SK-N-SH (cell line): ENCODE data around the gene TEX264.

Source experiments
- CHD2 ChIP-seq: fragments of 150-350 bp; IDR thresholded peaks from 2 replicates; pipeline ENCODE4 v1.6.1; 2018; ENCODE audit warnings: low read length; ENCODE audit not compliant: partially characterized antibody
- EP300 ChIP-seq, 2 experiments: IDR thresholded peaks; 2 replicates each; pipeline versions ENCODE4 v1.4.0 to v1.6.1; 2012; ENCODE audit warnings: borderline replicate concordance in 1 of 2, low read depth in 1 of 2, low read length in 1 of 2
- EZH2phosphoT487 ChIP-seq: fragments of 200-600 bp; sonication (generic); IDR thresholded peaks from 2 replicates; pipeline ENCODE4 v1.6.1; 2017; ENCODE audit warnings: low read depth, mixed run types, mild to moderate bottlenecking, antibody characterized with exemption, moderate library complexity, borderline replicate concordance
- FOXJ3 ChIP-seq: sonication (generic); formaldehyde crosslinking; IDR thresholded peaks from 2 replicates; pipeline ENCODE4 v1.5.1; 2020; ENCODE audit warnings: mild to moderate bottlenecking, missing genetic modification reagents
- FOXM1 ChIP-seq: IDR thresholded peaks from 2 replicates; pipeline ENCODE4 v1.4.0; 2012; ENCODE audit warnings: low read depth, mild to moderate bottlenecking
- GABPA ChIP-seq: IDR thresholded peaks from 2 replicates; pipeline ENCODE4 v1.4.0; 2012; ENCODE audit warnings: low read depth, mild to moderate bottlenecking
- NFIC ChIP-seq: IDR thresholded peaks from 2 replicates; pipeline ENCODE4 v1.4.0; 2012; ENCODE audit warnings: borderline replicate concordance
- POLR2AphosphoS5 ChIP-seq: IDR thresholded peaks from 2 replicates; pipeline ENCODE4 v1.6.1; 2012; ENCODE audit warnings: low read depth, low read length
- RAD21 ChIP-seq: IDR thresholded peaks from 2 replicates; pipeline ENCODE4 v1.6.1; 2012; ENCODE audit warnings: mild to moderate bottlenecking, low read length
- RCOR1 ChIP-seq: fragments of 150-350 bp; IDR thresholded peaks from 2 replicates; pipeline ENCODE4 v1.6.1; 2017; ENCODE audit warnings: antibody characterized with exemption, low read length
- TF ChIP-seq, protein P1 (sequence below): fragments of 200-600 bp; sonication (generic); IDR thresholded peaks from 2 replicates; pipeline ENCODE4 v1.6.1; 2017; ENCODE audit warnings: antibody characterized with exemption, mild to moderate bottlenecking, moderate library complexity
- TF ChIP-seq, protein P2 (sequence below): IDR thresholded peaks from 2 replicates; pipeline ENCODE4 v1.4.0; 2012; ENCODE audit warnings: low read depth, borderline replicate concordance

DNA sequence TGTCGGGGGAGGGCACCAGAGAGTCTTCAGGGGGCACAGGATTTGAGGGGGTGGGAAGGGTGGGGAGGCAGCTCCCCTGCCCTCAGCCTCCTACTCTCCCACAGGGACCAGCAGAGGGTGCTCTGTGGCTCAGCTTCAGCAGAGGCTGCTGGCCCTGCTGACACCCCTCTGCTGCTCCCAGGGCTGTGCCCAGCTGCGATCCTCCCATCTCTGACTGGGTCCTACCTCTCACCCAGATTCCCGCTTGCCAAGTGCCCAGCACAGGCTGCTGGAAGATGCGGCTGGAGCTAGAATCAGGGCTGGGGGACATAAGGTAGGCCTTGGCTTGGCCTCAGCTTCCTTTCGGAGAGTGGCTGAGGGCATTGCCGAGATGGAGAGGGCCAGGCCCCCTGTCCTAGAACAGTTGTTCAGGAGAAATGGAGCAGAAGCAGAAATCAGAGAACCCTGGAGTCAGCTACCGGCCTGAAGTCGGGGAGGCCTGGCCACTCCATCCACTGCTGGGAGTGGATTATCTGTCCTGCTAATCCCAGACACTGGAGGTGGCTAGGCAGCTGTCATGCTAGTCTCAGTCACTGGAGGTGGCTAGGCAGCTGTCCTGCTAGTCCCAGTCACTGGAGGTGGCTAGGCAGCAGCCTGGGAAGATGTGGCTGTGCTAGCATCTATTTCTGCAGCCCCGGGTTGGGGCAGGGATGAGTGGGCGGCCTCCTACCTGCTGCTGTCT lies 39.7 kb downstream of the TEX264 start:
- TF ChIP-seq GABPA (no peak), RAD21 (peak; percentile 26; the same call in 1 of the 2 replicates), RCOR1 (no peak), POLR2AphosphoS5 (no peak), CHD2 (no peak), EZH2phosphoT487 (no peak), NFIC (no peak), EP300 (IDR thresholded peaks at IDR 0.05; ENCODE audit: borderline replicate concordance in 1 of 2, low read depth in 1 of 2, low read length in 1 of 2) (no peak), FOXJ3 (CRISPR knock-in tag) (no peak), FOXM1 (no peak)
- TF ChIP-seq, protein P1, sequence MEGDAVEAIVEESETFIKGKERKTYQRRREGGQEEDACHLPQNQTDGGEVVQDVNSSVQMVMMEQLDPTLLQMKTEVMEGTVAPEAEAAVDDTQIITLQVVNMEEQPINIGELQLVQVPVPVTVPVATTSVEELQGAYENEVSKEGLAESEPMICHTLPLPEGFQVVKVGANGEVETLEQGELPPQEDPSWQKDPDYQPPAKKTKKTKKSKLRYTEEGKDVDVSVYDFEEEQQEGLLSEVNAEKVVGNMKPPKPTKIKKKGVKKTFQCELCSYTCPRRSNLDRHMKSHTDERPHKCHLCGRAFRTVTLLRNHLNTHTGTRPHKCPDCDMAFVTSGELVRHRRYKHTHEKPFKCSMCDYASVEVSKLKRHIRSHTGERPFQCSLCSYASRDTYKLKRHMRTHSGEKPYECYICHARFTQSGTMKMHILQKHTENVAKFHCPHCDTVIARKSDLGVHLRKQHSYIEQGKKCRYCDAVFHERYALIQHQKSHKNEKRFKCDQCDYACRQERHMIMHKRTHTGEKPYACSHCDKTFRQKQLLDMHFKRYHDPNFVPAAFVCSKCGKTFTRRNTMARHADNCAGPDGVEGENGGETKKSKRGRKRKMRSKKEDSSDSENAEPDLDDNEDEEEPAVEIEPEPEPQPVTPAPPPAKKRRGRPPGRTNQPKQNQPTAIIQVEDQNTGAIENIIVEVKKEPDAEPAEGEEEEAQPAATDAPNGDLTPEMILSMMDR: no peak
- TF ChIP-seq, protein P2, sequence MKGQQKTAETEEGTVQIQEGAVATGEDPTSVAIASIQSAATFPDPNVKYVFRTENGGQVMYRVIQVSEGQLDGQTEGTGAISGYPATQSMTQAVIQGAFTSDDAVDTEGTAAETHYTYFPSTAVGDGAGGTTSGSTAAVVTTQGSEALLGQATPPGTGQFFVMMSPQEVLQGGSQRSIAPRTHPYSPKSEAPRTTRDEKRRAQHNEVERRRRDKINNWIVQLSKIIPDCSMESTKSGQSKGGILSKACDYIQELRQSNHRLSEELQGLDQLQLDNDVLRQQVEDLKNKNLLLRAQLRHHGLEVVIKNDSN: no peak
